SK-N-SH (cell line): ENCODE data around the gene DNAJC13. TPM values are rescaled to one million over a fixed set of nuclear protein-coding genes. Genes with fewer than 3 reads are reported as not detected.

Experiments used
- CTCF ChIA-PET: fragments of 300-600, 350-600 bp; formaldehyde crosslinking; extraction: SDS; loops from one replicate; lab custom pipeline; 2021; lab: Yijun Ruan, JAX
- POLR2A ChIA-PET: fragments of 350-600 bp; sonication (Branson Sonifier 250); formaldehyde crosslinking; extraction: SDS; loops from one replicate; lab custom pipeline; 2020; ENCODE audit warnings: antibody characterized with exemption, inconsistent platforms; lab: Yijun Ruan, JAX
- DNase-seq: peaks from one replicate; pipeline ENCODE4 v3.0.0; 2012
- H2AFZ ChIP-seq: fragments of 200-600 bp; sonication (generic); 2 replicates; pipeline ENCODE4 v1.8.1; 2016; ENCODE audit warnings: antibody characterized with exemption, mild to moderate bottlenecking, low read depth
- H3F3A ChIP-seq: fragments of 200-600 bp; sonication (generic); replicated peaks from 2 replicates; pipeline ENCODE3; 2016; ENCODE audit warnings: antibody characterized with exemption, mild to moderate bottlenecking; ENCODE audit not compliant: insufficient read depth
- H3K27ac ChIP-seq, 2 experiments: fragments of 200-500 bp in 1 of 2; fragments of 200-600 bp in 1 of 2; sonication (Bioruptor generic) in 1 of 2; sonication (generic), shearing (Covaris generic) in 1 of 2; 2 replicates each; pipeline versions ENCODE4 v1.5.1 to v1.6.1; 2014 to 2016; ENCODE audit warnings: low read depth in 2 of 2, inconsistent platforms in 1 of 2, low read length in 1 of 2, mild to moderate bottlenecking in 1 of 2, mixed read lengths in 1 of 2
- H3K27me3 ChIP-seq: fragments of 200-600 bp; sonication (generic), shearing (Covaris generic); 2 replicates; pipeline ENCODE4 v1.6.1; 2016; ENCODE audit warnings: mixed run types; ENCODE audit not compliant: insufficient read depth
- H3K36me3 ChIP-seq, 2 experiments: fragments of 200-500 bp in 1 of 2; fragments of 200-600 bp in 1 of 2; sonication (Bioruptor generic) in 1 of 2; sonication (generic) in 1 of 2; replicated peaks in 1 of 2; 2 replicates each; pipeline versions ENCODE3 to v1.5.1; 2014 to 2016; ENCODE audit warnings: low read length in 1 of 2, mild to moderate bottlenecking in 1 of 2; ENCODE audit not compliant: insufficient read depth in 2 of 2, control insufficient read depth in 1 of 2
- H3K4me1 ChIP-seq, 2 experiments: fragments of 200-500 bp in 1 of 2; fragments of 200-600 bp in 1 of 2; sonication (Bioruptor generic) in 1 of 2; sonication (generic), shearing (Covaris generic) in 1 of 2; 2 replicates each; pipeline versions ENCODE4 v1.5.1 to v1.6.1; 2014 to 2016; ENCODE audit warnings: low read depth in 1 of 2, low read length in 1 of 2, mixed run types in 1 of 2; ENCODE audit not compliant: insufficient read depth in 2 of 2, control insufficient read depth in 1 of 2
- H3K4me2 ChIP-seq: fragments of 200-600 bp; sonication (generic), shearing (Covaris generic); 2 replicates; pipeline ENCODE4 v1.6.1; 2017; ENCODE audit warnings: mixed run types
- H3K4me3 ChIP-seq, 2 experiments: fragments of 200-500 bp in 1 of 2; fragments of 200-600 bp in 1 of 2; sonication (Bioruptor generic) in 1 of 2; sonication (generic), shearing (Covaris generic) in 1 of 2; 2 replicates each; pipeline versions ENCODE4 v1.5.1 to v1.8.1; 2014 to 2016; ENCODE audit warnings: low read depth in 2 of 2, inconsistent platforms in 1 of 2, low read length in 1 of 2, mild to moderate bottlenecking in 1 of 2, mixed read lengths in 1 of 2, moderate library complexity in 1 of 2
- H3K79me2 ChIP-seq: fragments of 200-600 bp; sonication (generic); 2 replicates; pipeline ENCODE4 v1.8.1; 2017; ENCODE audit warnings: mild to moderate bottlenecking; ENCODE audit not compliant: insufficient read depth
- H3K9ac ChIP-seq: fragments of 200-600 bp; sonication (generic); 2 replicates; pipeline ENCODE4 v1.6.1; 2017; ENCODE audit warnings: mixed run types
- H3K9me2 ChIP-seq: fragments of 200-600 bp; sonication (generic); 2 replicates; pipeline ENCODE4 v1.6.1; 2017; ENCODE audit warnings: mixed run types
- H3K9me3 ChIP-seq: fragments of 200-600 bp; sonication (generic); 2 replicates; pipeline ENCODE4 v1.6.1; 2017; ENCODE audit warnings: mixed run types, mild to moderate bottlenecking, moderate library complexity
- H4K20me1 ChIP-seq: fragments of 200-600 bp; sonication (generic); 2 replicates; pipeline ENCODE4 v1.6.1; 2017; ENCODE audit warnings: mild to moderate bottlenecking, mixed run types; ENCODE audit not compliant: insufficient read depth
- CHD2 ChIP-seq: fragments of 150-350 bp; IDR thresholded peaks from 2 replicates; pipeline ENCODE4 v1.6.1; 2018; ENCODE audit warnings: low read length; ENCODE audit not compliant: partially characterized antibody
- CTCF ChIP-seq: fragments of 200-600 bp; sonication (generic); IDR thresholded peaks from 2 replicates; pipeline ENCODE4 v1.6.1; 2017; ENCODE audit warnings: antibody characterized with exemption, mild to moderate bottlenecking, moderate library complexity
- FOXJ3 ChIP-seq: sonication (generic); formaldehyde crosslinking; IDR thresholded peaks from 2 replicates; pipeline ENCODE4 v1.5.1; 2020; ENCODE audit warnings: mild to moderate bottlenecking, missing genetic modification reagents
- FOXM1 ChIP-seq: IDR thresholded peaks from 2 replicates; pipeline ENCODE4 v1.4.0; 2012; ENCODE audit warnings: low read depth, mild to moderate bottlenecking
- NFIC ChIP-seq: IDR thresholded peaks from 2 replicates; pipeline ENCODE4 v1.4.0; 2012; ENCODE audit warnings: borderline replicate concordance
- POLR2AphosphoS5 ChIP-seq: IDR thresholded peaks from 2 replicates; pipeline ENCODE4 v1.6.1; 2012; ENCODE audit warnings: low read depth, low read length
- RAD21 ChIP-seq: IDR thresholded peaks from 2 replicates; pipeline ENCODE4 v1.6.1; 2012; ENCODE audit warnings: mild to moderate bottlenecking, low read length
- REST ChIP-seq: IDR thresholded peaks from 2 replicates; pipeline ENCODE4 v1.6.1; 2012; ENCODE audit warnings: mild to moderate bottlenecking, low read depth, low read length, moderate library complexity
- RFX5 ChIP-seq: IDR thresholded peaks from 2 replicates; pipeline ENCODE4 v1.6.1; 2012; ENCODE audit warnings: mild to moderate bottlenecking, improper control_type of control experiment, low read length
- SMC3 ChIP-seq: IDR thresholded peaks from 2 replicates; pipeline ENCODE4 v1.6.1; 2012; ENCODE audit warnings: low read depth, low read length, improper control_type of control experiment
- TEAD4 ChIP-seq: IDR thresholded peaks from 2 replicates; pipeline ENCODE4 v1.4.0; 2012; ENCODE audit warnings: mild to moderate bottlenecking, borderline replicate concordance; ENCODE audit not compliant: insufficient read depth
- YY1 ChIP-seq: IDR thresholded peaks from 2 replicates; pipeline ENCODE4 v1.4.0; 2012; ENCODE audit warnings: low read depth, mild to moderate bottlenecking
- ZBTB33 ChIP-seq: IDR thresholded peaks from 2 replicates; pipeline ENCODE4 v1.4.0; 2012; ENCODE audit warnings: low read depth, borderline replicate concordance
- WGBS: methylation state at CpG from one replicate; pipeline ENCODE4 v1.1.6; 2017; ENCODE audit warnings: low lambda C conversion rate; 5-methylcytosine and 5-hydroxymethylcytosine counted together
- polyA plus RNA-seq, 3 experiments: library from polyadenylated mRNA; depleted of rRNA; stranded (reverse); fragments of >200 nt; gene quantifications; 2 replicates each; pipeline ENCODE4 v1.2.3, GENCODE V29; 2012
- TF ChIP-seq, protein P1 (sequence below): IDR thresholded peaks from 2 replicates; pipeline ENCODE4; 2012
- TF ChIP-seq, protein P2 (sequence below): fragments of 150-350 bp; IDR thresholded peaks from 2 replicates; pipeline ENCODE4 v1.6.1; 2016; ENCODE audit warnings: mild to moderate bottlenecking, low read depth, low read length
- TF ChIP-seq, protein P3 (sequence below): fragments of 150-350 bp; IDR thresholded peaks from 2 replicates; pipeline ENCODE4 v1.6.1; 2017; ENCODE audit warnings: antibody characterized with exemption, low read length, low read depth, borderline replicate concordance

DNAJC13 gene
- polyA plus RNA-seq, 1 of the 3 experiments (the other 2 are of a cell fraction): 10.8 TPM

- H3F3A ChIP-seq: peaks cover 4% of the 10 kb centered on the region
- no peaks in the 10 kb centered on the region for H3K4me1 ChIP-seq
- H3K9ac ChIP-seq: no peak overlapping the region
- POLR2A ChIA-PET: no interaction called here
- H3K9me3 ChIP-seq: no peaks in the 10 kb centered on the region
- no peak overlapping the region for H3K4me2 ChIP-seq
- no peaks in the 10 kb centered on the region for H3K79me2 ChIP-seq
- no peak overlapping the region for H2AFZ ChIP-seq
- TF ChIP-seq CTCF (no peak), RAD21 (no peak), POLR2AphosphoS5 (no peak), RFX5 (no peak), NFIC (no peak), ZBTB33 (no peak), YY1 (no peak), TEAD4 (no peak), REST (no peak), FOXM1 (no peak), SMC3 (no peak), CHD2 (no peak), FOXJ3 (CRISPR knock-in tag) (no peak)
- TF ChIP-seq, protein P1, sequence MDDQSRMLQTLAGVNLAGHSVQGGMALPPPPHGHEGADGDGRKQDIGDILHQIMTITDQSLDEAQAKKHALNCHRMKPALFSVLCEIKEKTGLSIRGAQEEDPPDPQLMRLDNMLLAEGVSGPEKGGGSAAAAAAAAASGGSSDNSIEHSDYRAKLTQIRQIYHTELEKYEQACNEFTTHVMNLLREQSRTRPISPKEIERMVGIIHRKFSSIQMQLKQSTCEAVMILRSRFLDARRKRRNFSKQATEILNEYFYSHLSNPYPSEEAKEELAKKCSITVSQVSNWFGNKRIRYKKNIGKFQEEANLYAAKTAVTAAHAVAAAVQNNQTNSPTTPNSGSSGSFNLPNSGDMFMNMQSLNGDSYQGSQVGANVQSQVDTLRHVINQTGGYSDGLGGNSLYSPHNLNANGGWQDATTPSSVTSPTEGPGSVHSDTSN: no peak
- TF ChIP-seq, protein P2, sequence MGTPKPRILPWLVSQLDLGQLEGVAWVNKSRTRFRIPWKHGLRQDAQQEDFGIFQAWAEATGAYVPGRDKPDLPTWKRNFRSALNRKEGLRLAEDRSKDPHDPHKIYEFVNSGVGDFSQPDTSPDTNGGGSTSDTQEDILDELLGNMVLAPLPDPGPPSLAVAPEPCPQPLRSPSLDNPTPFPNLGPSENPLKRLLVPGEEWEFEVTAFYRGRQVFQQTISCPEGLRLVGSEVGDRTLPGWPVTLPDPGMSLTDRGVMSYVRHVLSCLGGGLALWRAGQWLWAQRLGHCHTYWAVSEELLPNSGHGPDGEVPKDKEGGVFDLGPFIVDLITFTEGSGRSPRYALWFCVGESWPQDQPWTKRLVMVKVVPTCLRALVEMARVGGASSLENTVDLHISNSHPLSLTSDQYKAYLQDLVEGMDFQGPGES: no peak
- TF ChIP-seq, protein P3, sequence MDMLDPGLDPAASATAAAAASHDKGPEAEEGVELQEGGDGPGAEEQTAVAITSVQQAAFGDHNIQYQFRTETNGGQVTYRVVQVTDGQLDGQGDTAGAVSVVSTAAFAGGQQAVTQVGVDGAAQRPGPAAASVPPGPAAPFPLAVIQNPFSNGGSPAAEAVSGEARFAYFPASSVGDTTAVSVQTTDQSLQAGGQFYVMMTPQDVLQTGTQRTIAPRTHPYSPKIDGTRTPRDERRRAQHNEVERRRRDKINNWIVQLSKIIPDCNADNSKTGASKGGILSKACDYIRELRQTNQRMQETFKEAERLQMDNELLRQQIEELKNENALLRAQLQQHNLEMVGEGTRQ: no peak
- TF ChIP-seq, all 33 proteins: peak for 0
- Histone ChIP-seq H3K27me3 (no peaks in the 10 kb centered on the region), H3K4me3 (no peak overlapping the region), H3K36me3 (peaks cover 92 to 93% of the 10 kb centered on the region in 2 experiments), H3K9me2 (no peaks in the 10 kb centered on the region), H3K27ac (no peak overlapping the region), H4K20me1 (no peaks in the 10 kb centered on the region)
- CTCF ChIA-PET: interaction anchor here (1.6 kb wide), 1 partner anchor 134 kb away, joined by 5 read pairs; no protein-coding TSS in a partner anchor
- DNase-seq: no peak
- WGBS: 96% methylated on average over 4 of the region's 4 CpGs
These were observed 90.4 kb downstream of the DNAJC13 start for GRCh38 chr3:132507657-132508056.
